Kidney (tissue), 14 donors: ENCODE measurements around the gene GAS7. TPM values are rescaled to one million over a fixed set of nuclear protein-coding genes. Genes with fewer than 3 reads are reported as not detected.

Source experiments
- DNase-seq, 5 donors: peaks; one replicate each; pipeline ENCODE4 v3.0.0-alpha.2; 2013 to 2020
- FAIRE-seq: peaks from 2 replicates; lab custom pipeline; 2012; peaks lifted over from hg19 to GRCh38; lab: Jason Lieb, UNC
- H3K27ac ChIP-seq, 2 donors: one replicate each; pipeline ENCODE4 v1.7.0; 2013; ENCODE audit warnings: low read depth in 2 of 2, low read length in 2 of 2, inconsistent platforms in 1 of 2
- H3K27me3 ChIP-seq: one replicate; pipeline ENCODE4 v1.7.1; 2013; ENCODE audit warnings: low read length, inconsistent platforms; ENCODE audit not compliant: control insufficient read depth, insufficient read depth
- H3K36me3 ChIP-seq, 3 donors: one replicate each; pipeline versions ENCODE4 v1.7.0 to v1.7.1; 2013; ENCODE audit warnings: low read length in 3 of 3, control low read depth in 1 of 3, inconsistent platforms in 1 of 3; ENCODE audit not compliant: insufficient read depth in 3 of 3, control insufficient read depth in 2 of 3
- H3K4me1 ChIP-seq, 3 donors: one replicate each; pipeline versions ENCODE4 v1.7.0 to v1.7.1; 2013; ENCODE audit warnings: low read length in 3 of 3, inconsistent platforms in 1 of 3, low read depth in 1 of 3; ENCODE audit not compliant: control insufficient read depth in 2 of 3, insufficient read depth in 2 of 3
- H3K4me3 ChIP-seq, 3 donors: one replicate each; pipeline versions ENCODE4 v1.7.0 to v1.8.1; 2013; ENCODE audit warnings: low read length in 3 of 3, control low read depth in 1 of 3, inconsistent platforms in 1 of 3
- H3K9ac ChIP-seq, 3 donors: one replicate each; pipeline versions ENCODE4 v1.7.0 to v1.7.1; 2013; ENCODE audit warnings: low read length in 3 of 3, control low read depth in 1 of 3, inconsistent platforms in 1 of 3
- H3K9me3 ChIP-seq, 3 donors: one replicate each; pipeline versions ENCODE4 v1.7.0 to v1.7.1; 2013; ENCODE audit warnings: low read length in 3 of 3, control low read depth in 1 of 3, inconsistent platforms in 1 of 3; ENCODE audit not compliant: control insufficient read depth in 2 of 3, insufficient read depth in 1 of 3
- CTCF ChIP-seq: IDR thresholded peaks from 3 replicates; pipeline ENCODE4 v1.5.1; 2012; ENCODE audit warnings: mild to moderate bottlenecking, moderate library complexity, borderline replicate concordance; ENCODE audit not compliant: insufficient read depth; ENCODE audit errors: extremely low read depth
- intact Hi-C: fragments of 100-400 bp; cut with DNase I; formaldehyde crosslinking; loops from one replicate; pipeline ENCODE4 v1.11.1; 2022
- polyA plus RNA-seq: library from polyadenylated mRNA; stranded (reverse); fragments of 350-450 nt; fragmentation: Illumina TruSeq; extraction: RNeasy Lipid Tissue Mini Kit (QIAGEN cat#74804); gene quantifications from one replicate; pipeline ENCODE4 v1.2.3, GENCODE V29; 2014; ENCODE audit warnings: low read depth, low replicate concordance; ENCODE audit not compliant: insufficient read depth
- total RNA-seq: library from RNA; stranded (reverse); fragmentation: NEBNext Ultra II Directional; extraction: Animal tissue kit (Norgen Biotek cat#: 25700); gene quantifications from one replicate; pipeline ENCODE4 v1.2.1, GENCODE V29; 2021
- donor health status: control.
- donor health status: control.
- donor health status: control.
- donor health status: control.
- donor health status: control.
- donor health status: DM: yes; HTN: yes; CAD: no.
- donor health status: Normal renal cell carcinoma (clear cell type).

Gene GAS7
- total and polyA plus RNA-seq, 2 donors from 2014 or later: 1.1 to 20.5 TPM

GRCh38 chr17:10224582-10225195 lies 26.3 kb upstream of the GAS7 start:
- H3K4me1 ChIP-seq: no peaks in the 10 kb centered on the region
- no peak overlapping the region for H3K4me3 ChIP-seq
- peaks cover 0 to 4% (median 0%) of the 10 kb centered on the region in 3 donors for H3K9me3 ChIP-seq
- FAIRE-seq (no peak), DNase-seq (no peak)
- H3K36me3 ChIP-seq: no peaks in the 10 kb centered on the region
- H3K9ac ChIP-seq: no peak overlapping the region
- no peak for TF ChIP-seq CTCF
- intact Hi-C loops: no loop called here
- no peak overlapping the region for H3K27ac ChIP-seq
- no peaks in the 10 kb centered on the region for H3K27me3 ChIP-seq

- H3K27ac ChIP-seq: no peak overlapping the region
- FAIRE-seq (no peak), DNase-seq (no peak)
- intact Hi-C loops: no loop called here
- TF ChIP-seq CTCF: no peak
- H3K9ac ChIP-seq: no peak overlapping the region
- H3K27me3 ChIP-seq: no peaks in the 10 kb centered on the region
- peaks cover 0 to 4% (median 0%) of the 10 kb centered on the region in 3 donors for H3K9me3 ChIP-seq
- no peak overlapping the region for H3K4me3 ChIP-seq
- no peaks in the 10 kb centered on the region for H3K4me1 ChIP-seq
- no peaks in the 10 kb centered on the region for H3K36me3 ChIP-seq
These were observed 20.8 kb upstream of the GAS7 start for GRCh38 chr17:10219193-10219592.

GRCh38 chr17:10217916-10218315 lies 19.5 kb upstream of the GAS7 start:
- no peak for DNase-seq
- intact Hi-C loops: no loop called here
- no peaks in the 10 kb centered on the region for H3K27me3 ChIP-seq
- no peak overlapping the region for H3K4me3 ChIP-seq
- no peaks in the 10 kb centered on the region for H3K36me3 ChIP-seq
- no peak for FAIRE-seq
- H3K9ac ChIP-seq: no peak overlapping the region
- no peak for TF ChIP-seq CTCF
- H3K4me1 ChIP-seq: no peaks in the 10 kb centered on the region
- H3K27ac ChIP-seq: no peak overlapping the region
- peaks cover 0 to 4% (median 0%) of the 10 kb centered on the region in 3 donors for H3K9me3 ChIP-seq
